DMS53 treated with DMSO at 0.1 percent for 48 hours (cell line): ENCODE data around the gene DDX54.
"Not testable (repeated sequence)": the region's sequence is repeated elsewhere in the genome, so short reads cannot be mapped to it uniquely, and the experiment has no call there.

Experiments used
- DNase-seq: peaks from one replicate; lab custom pipeline; 2025; ENCODE audit not compliant: unreplicated experiment; lab: John Stamatoyannopoulos, UW

DDX54 gene

DNA sequence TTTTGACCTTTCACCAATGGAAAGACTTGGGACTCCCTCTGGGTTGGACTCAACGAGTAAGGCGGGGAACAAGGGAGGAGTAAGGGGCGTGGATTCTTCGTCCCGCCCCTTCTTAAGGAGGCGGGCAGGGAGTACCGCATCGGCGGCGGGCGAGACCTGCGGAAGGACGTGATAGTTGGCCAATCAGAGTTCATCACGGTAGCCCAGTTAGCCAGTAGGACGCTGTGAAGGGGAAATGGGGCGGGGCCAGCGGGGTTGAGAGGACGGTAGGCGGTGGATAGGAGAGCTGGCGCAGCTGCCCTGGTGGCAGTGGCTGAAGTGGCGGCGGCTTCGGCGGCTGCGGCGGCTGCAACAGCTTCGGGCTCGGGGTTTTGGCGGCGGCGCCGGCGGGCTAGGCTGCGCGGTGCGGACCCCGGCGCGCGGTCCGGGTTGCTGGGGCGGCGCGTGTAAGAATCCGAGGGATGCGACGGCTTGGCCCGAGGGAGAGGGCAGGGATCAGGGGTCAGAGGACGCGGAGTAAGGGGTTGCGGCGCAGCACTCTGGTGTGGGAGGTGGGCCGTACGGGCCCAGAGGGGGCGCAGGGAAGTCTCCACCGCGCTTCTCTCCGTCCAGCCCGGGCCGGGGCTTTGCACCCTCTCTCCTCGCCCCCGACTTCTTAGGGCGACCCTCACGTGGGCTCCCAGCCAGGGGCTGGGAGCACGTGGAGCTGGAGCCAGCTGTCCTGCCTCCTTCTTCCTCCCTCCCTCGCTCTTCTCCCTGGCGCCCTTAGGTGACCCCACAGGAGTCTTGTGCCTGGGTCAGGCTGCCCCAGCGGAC lies 36.1 kb upstream of the DDX54 start, which contains the start of gene TPCN1:
Gene TPCN1, plus strand, starts transcription at position 284 of the 816 bp plus-strand sequence. CDS start 5,389 bp downstream, outside the sequence.
- DNase-seq: peak; percentile 100

- DNase-seq: peak; percentile 74
These were observed 35.4 kb upstream of the DDX54 start for GRCh38 chr12:113220593-113221180.

- no peak for DNase-seq
These were observed 30.7 kb upstream of the DDX54 start for GRCh38 chr12:113216027-113216426.

- DNase-seq: no peak
These were observed 29.7 kb upstream of the DDX54 start for GRCh38 chr12:113214895-113215400.

- DNase-seq: no peak
These were observed 25.9 kb upstream of the DDX54 start for GRCh38 chr12:113211160-113211559.

- no peak for DNase-seq
These were observed 23.0 kb upstream of the DDX54 start for GRCh38 chr12:113208041-113208934.

DNA sequence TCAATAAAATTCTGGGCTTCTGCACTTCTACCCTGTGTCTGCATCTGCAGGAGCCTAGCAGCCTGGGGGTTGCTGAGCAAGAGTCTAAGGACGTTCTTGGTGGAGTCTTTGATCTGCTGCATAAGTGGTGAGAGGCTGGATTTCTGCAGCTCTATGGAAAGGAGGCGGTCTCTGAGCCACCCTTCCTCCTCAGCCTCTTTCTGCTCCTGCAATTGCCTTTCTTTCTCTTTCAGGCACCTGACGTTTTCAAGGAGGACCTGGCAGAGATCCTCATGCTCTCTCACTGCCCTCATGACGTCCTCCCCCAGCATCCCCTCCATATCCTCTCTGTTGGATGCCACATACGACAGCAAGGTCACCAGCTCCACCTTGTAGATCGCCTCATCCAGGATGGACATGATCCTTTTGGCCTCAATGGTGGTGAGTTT lies 22.3 kb upstream of the DDX54 start:
- no peak for DNase-seq

GRCh38 chr12:113206802-113207201 lies 21.5 kb upstream of the DDX54 start:
- DNase-seq: not testable (repeated sequence)

DNA sequence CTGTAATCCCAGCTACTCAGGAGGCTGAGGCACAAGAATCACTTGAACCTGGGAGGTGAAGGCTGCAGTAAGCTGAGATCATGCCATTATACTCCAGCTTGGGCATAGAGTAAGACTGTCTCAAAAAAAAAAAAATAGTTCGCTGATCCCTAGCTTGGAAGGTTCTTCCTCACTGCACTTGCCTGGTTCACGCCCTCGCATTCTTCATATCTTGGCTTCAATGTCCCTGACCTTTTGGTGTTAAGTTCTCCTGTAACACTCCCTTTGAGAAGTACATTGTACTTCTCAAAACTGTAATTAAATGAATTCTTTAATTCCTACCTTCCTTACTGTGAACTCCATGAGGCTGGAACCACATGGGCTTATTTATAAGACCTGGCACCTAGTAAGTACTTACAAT lies 19.5 kb upstream of the DDX54 start:
- DNase-seq: no peak

- DNase-seq: no peak
These were observed 18.8 kb upstream of the DDX54 start for GRCh38 chr12:113203852-113204760.

DNA sequence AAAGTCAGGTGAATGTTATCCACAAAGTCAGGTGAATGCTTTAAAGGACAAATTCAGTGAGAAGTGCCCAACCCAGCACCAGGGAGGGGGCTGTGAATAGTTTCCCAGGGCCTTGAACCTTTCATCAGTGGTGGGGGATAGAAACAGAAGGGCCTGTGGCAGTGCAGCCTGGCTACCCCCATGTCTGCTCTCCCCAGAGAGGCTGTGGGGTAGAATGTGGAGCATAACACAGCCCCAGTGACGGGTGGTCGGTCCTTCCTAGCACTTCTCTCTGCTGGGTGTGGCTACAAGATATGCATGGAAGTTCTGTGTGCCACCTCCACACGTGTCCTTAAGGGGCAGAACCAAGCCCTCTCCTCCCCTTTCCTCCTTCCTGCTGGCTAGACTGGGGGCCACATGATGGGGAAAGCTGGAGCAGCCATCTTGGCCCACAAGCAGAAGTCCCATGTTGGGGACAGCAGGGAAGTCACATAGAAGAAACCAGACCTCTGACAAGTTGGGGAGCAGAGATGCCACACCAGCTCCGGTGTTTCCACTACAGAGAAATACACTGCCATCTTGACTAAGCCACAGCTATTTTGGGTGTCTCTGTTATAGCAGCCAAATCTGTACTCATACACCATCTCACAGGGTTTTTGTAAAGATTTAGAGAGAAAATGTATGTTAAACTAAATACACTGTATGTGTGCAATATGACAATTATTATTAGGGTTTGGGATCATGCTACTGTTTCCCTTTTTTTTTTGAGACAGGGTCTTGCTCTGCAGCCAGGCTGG lies 17.2 kb upstream of the DDX54 start:
- no peak for DNase-seq

GRCh38 chr12:113201187-113202177 lies 16.2 kb upstream of the DDX54 start:
- no peak for DNase-seq

DNA sequence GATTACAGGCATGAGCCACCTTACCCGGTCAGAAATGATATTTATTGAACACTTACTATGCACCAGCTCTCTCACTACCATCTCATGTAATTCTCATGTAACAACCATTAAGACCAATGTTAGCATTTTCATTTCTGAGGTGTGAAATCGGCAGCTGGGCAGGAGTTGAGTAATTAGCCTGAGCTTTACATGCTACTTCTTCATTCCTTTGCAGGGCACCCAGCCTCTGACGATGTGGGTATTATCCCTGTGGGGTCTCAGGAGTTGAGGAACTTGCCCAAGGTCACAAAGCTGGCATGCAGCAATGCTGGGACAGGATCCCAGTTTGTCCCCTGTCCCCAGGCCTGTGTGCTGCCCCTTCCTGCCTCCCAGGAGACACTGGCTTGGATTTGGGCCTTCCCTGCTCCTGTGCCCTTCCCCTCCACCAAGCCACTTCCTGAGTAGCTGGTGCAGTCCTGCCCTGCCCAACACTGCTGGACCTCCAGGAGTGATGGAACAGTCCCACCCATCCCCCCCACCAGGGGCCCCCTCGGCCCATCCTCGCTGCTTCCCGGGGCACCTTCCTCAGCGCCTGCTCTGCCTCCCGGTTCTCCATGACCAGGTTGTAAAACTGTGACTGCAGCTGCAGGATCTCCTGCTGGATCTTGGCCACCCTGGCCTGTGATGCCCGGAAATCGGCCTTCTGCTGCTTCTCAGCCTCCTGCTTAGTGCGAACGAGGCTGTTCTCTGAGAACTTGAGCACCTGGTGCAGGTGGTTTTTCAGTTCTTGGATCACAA lies 14.9 kb upstream of the DDX54 start:
- DNase-seq: no peak

DNA sequence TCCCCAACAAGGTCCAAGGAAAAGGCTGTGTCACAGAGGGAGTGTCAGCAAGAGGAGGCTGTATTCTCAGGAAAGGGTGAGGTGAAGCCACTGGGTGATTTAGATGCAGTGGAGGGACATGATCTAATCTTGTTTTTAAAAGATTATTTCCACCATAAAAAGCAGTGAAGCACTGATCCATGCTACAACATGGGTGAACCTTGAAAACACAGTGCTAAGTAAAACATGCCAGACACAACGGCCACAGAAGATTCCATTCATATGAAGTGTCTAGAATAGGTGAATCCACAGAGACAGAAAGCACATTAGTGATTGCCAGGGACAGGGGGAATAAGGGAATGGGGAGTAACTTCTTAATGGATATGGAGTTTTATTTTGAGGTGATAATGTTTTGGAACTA lies 13.0 kb upstream of the DDX54 start:
- DNase-seq: no peak

DNA sequence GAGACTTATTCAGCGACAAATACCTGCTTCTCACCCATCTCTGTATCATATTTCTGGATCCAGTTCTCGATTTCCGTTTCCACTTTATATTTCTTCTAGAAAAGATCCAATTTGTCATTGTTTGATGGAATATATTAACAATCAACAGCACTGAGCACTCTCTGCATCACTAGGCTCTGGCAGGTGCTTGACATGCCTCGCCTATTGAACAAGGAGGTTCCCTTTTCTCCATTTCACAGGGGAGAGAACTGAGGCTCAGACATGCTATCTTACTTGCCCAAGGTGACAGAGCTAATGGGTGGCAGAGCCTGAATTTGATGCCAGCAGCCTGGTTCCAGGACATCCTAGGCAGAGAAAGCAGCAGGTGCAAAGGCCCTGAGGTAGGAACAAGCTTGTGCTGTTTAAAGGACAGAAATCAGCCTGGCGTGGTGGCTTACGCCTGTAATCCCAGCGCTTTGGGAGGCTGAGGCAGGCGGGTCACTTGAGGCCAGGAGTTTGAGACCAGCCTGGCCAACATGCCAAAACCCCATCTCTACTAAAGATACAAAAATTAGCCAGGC lies 12.3 kb upstream of the DDX54 start:
- DNase-seq: no peak

- peak; percentile 74 for DNase-seq
These were observed 11.7 kb upstream of the DDX54 start for GRCh38 chr12:113196990-113197389.

GRCh38 chr12:113196582-113196981 lies 11.3 kb upstream of the DDX54 start:
- DNase-seq: no peak
